CD4-positive, alpha-beta memory T cell (primary cell): Measurements from ENCODE around the gene FMN1. TPM values are rescaled to one million over a fixed set of nuclear protein-coding genes. Genes with fewer than 3 reads are reported as not detected.
A peak's percentile ranks its signal among the peaks of the same experiment; 100 is the strongest.

Source experiments
- CTCF ChIA-PET: fragments of 350-600 bp; sonication (Branson Sonifier 250); formaldehyde crosslinking; loops from one replicate; lab custom pipeline; 2021; ENCODE audit warnings: inconsistent platforms; ENCODE audit not compliant: partially characterized antibody; lab: Charles Lee
- POLR2A ChIA-PET: fragments of 350-600 bp; sonication (Branson Sonifier 250); formaldehyde crosslinking; loops from one replicate; lab custom pipeline; 2021; ENCODE audit not compliant: partially characterized antibody; lab: Charles Lee
- DNase-seq, 5 donors: peaks; one replicate each; pipeline versions ENCODE4 v3.0.0 to v3.0.0-alpha.2; 2020 to 2022; ENCODE audit warnings: mixed read lengths in 1 of 5
- H3K27ac ChIP-seq: one replicate; pipeline ENCODE4 v1.7.0; 2013; ENCODE audit warnings: low read depth, low read length
- H3K27me3 ChIP-seq: 2 replicates; pipeline ENCODE4 v1.7.0; 2013; ENCODE audit warnings: mild to moderate bottlenecking, low read length, moderate library complexity; ENCODE audit not compliant: insufficient read depth
- H3K36me3 ChIP-seq: 2 replicates; pipeline ENCODE4 v1.7.0; 2013; ENCODE audit warnings: mild to moderate bottlenecking, low read length, moderate library complexity; ENCODE audit not compliant: insufficient read depth
- H3K4me1 ChIP-seq: 2 replicates; pipeline ENCODE4 v1.7.0; 2013; ENCODE audit warnings: mild to moderate bottlenecking, low read length, moderate library complexity; ENCODE audit not compliant: insufficient read depth
- H3K4me3 ChIP-seq, 2 donors: one replicate each; pipeline ENCODE4 v1.7.0; 2013; ENCODE audit warnings: low read length in 2 of 2, mild to moderate bottlenecking in 1 of 2
- H3K9me3 ChIP-seq, 2 donors: one replicate each; pipeline ENCODE4 v1.7.0; 2013; ENCODE audit warnings: low read length in 2 of 2, control low read depth in 1 of 2; ENCODE audit not compliant: control insufficient read depth in 1 of 2
- H3K27ac Mint-ChIP-seq, 7 donors: one replicate each; pipeline ENCODE4 v1.8.0; 2020 to 2021; ENCODE audit warnings: mixed read lengths in 7 of 7, mild to moderate bottlenecking in 6 of 7, inconsistent platforms in 3 of 7, moderate library complexity in 3 of 7
- H3K27me3 Mint-ChIP-seq, 2 donors: one replicate each; pipeline ENCODE4 v1.8.0; 2020 to 2021; ENCODE audit warnings: mixed read lengths in 2 of 2
- H3K36me3 Mint-ChIP-seq, 2 donors: one replicate each; pipeline ENCODE4 v1.8.0; 2020 to 2021; ENCODE audit warnings: mixed read lengths in 2 of 2, inconsistent platforms in 1 of 2, mild to moderate bottlenecking in 1 of 2
- H3K4me1 Mint-ChIP-seq, 4 donors: one replicate each; pipeline ENCODE4 v1.8.0; 2020 to 2021; ENCODE audit warnings: mixed read lengths in 4 of 4, mild to moderate bottlenecking in 1 of 4
- H3K4me3 Mint-ChIP-seq, 8 donors: one replicate each; pipeline ENCODE4 v1.8.0; 2020 to 2021; ENCODE audit warnings: mixed read lengths in 8 of 8, mild to moderate bottlenecking in 7 of 8, moderate library complexity in 6 of 8, inconsistent platforms in 3 of 8
- H3K9me3 Mint-ChIP-seq, 8 donors: one replicate each; pipeline ENCODE4 v1.8.0; 2020 to 2021; ENCODE audit warnings: mixed read lengths in 8 of 8, mild to moderate bottlenecking in 5 of 8, inconsistent platforms in 3 of 8, moderate library complexity in 1 of 8
- intact Hi-C: fragments of 100-400 bp; cut with micrococcal nuclease; formaldehyde crosslinking; loops from one replicate; pipeline ENCODE4 v1.15.1; 2023
- polyA plus RNA-seq, 2 donors: library from polyadenylated mRNA; unstranded; fragments of 300-500 nt; fragmentation: Illumina TruSeq; gene quantifications; one replicate each; pipeline ENCODE4 v1.2.3, GENCODE V29; 2021
- total RNA-seq, 2 experiments: library from RNA; stranded (reverse); gene quantifications; one replicate each; pipeline ENCODE4 v1.2.3, GENCODE V29; 2021

Gene FMN1
- total and polyA plus RNA-seq, 4 experiments from 2014 or later, result 0.02 to 0.84 (median 0.38) TPM

DNA sequence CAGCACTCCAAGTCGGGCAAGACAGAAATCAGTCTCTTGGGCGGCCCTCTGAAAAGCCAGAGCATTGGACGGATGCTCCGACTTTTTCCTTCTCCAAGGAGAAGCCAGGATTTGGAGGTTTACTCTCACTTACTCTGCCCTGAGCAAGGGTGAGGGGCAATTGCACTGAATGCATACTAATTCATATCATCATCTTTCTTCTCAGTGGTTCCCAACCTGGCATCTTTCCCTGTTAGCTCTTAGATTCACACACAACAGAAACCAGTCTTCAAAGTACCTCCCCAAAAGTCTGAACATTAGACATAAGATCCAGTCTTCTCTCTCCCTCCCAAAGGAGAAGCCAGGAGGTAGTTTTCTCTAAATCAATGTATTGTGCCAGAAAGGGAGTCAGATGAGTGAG lies 257.5 kb downstream of the FMN1 start:
- Histone ChIP-seq H3K27me3 (no peaks in the 10 kb centered on the region), H3K4me1 (no peaks in the 10 kb centered on the region), H3K4me3 (no peak overlapping the region), H3K36me3 (no peaks in the 10 kb centered on the region), H3K9me3 (no peaks in the 10 kb centered on the region), H3K27ac (no peak overlapping the region)
- Mint-ChIP-seq H3K27ac (no peak overlapping the region), H3K27me3 (peaks cover 5 to 9% of the 10 kb centered on the region in 2 donors), H3K36me3 (peaks cover 0 to 3% of the 10 kb centered on the region in 2 donors), H3K4me3 (no peak overlapping the region), H3K9me3 (peaks cover 0 to 14% (median 6%) of the 10 kb centered on the region in 8 donors), H3K4me1 (no peaks in the 10 kb centered on the region)
- ChIA-PET CTCF (no interaction called here), POLR2A (no interaction called here)
- intact Hi-C loops, result no loop called here
- DNase-seq, result no peak

DNA sequence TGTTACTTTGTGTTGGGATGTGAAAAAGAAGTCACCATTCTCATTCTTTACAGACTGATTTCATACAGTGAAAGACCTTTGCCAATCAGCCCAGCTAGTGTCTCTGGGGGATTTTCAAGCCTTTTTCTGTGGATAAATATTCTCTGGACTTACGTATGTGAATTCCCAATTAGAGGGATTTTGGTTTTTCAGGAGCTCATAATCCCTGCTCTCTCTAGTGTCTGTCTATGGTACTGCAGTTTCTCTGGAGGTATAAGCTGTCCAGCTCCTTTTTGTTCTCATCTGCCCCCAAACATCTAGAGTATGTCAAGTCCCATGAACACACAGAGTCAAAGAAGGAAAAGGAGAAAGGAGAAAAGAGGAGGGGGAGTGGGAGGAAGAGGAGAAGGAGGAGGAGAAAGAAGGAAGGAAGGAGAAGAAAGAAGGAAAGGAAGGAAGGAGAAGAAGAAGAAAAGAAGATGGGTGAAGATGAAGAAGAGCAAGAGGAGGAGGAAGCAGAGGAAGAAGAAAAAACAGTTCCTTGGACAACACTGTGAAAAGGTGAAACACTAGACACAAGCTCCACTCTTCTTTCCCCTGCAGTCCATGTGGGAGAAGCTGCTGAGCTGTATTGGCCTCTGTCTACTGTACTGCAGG lies 258.1 kb downstream of the FMN1 start:
- H3K9me3 Mint-ChIP-seq, result peaks cover 0 to 14% (median 6%) of the 10 kb centered on the region in 8 donors
- intact Hi-C loops, result no loop called here
- Histone ChIP-seq H3K36me3 (no peaks in the 10 kb centered on the region), H3K27ac (no peak overlapping the region), H3K4me1 (no peaks in the 10 kb centered on the region), H3K9me3 (no peaks in the 10 kb centered on the region), H3K4me3 (no peak overlapping the region), H3K27me3 (no peaks in the 10 kb centered on the region)
- POLR2A ChIA-PET, result no interaction called here
- peaks cover 5 to 9% of the 10 kb centered on the region in 2 donors for H3K27me3 Mint-ChIP-seq
- H3K4me1 Mint-ChIP-seq, result no peaks in the 10 kb centered on the region
- no peak overlapping the region for H3K27ac Mint-ChIP-seq
- no peak overlapping the region for H3K4me3 Mint-ChIP-seq
- peaks cover 0 to 3% of the 10 kb centered on the region in 2 donors for H3K36me3 Mint-ChIP-seq
- no peak for DNase-seq
- CTCF ChIA-PET, result no interaction called here

GRCh38 chr15:32935139-32935538 lies 259.4 kb downstream of the FMN1 start:
- no peaks in the 10 kb centered on the region for H3K36me3 ChIP-seq
- CTCF ChIA-PET, result no interaction called here
- H3K27me3 ChIP-seq, result no peaks in the 10 kb centered on the region
- POLR2A ChIA-PET, result no interaction called here
- Mint-ChIP-seq H3K4me3 (no peak overlapping the region), H3K27ac (no peak overlapping the region), H3K36me3 (peaks cover 0 to 3% of the 10 kb centered on the region in 2 donors), H3K9me3 (peaks cover 0 to 14% (median 5%) of the 10 kb centered on the region in 8 donors), H3K4me1 (no peaks in the 10 kb centered on the region), H3K27me3 (peaks cover 4 to 9% of the 10 kb centered on the region in 2 donors)
- H3K4me1 ChIP-seq, result no peaks in the 10 kb centered on the region
- no peak overlapping the region for H3K27ac ChIP-seq
- no peak overlapping the region for H3K4me3 ChIP-seq
- intact Hi-C loops, result no loop called here
- no peak for DNase-seq
- H3K9me3 ChIP-seq, result no peaks in the 10 kb centered on the region

GRCh38 chr15:32933236-32933635 lies 261.3 kb downstream of the FMN1 start:
- CTCF ChIA-PET, result no interaction called here
- peaks cover 2 to 9% of the 10 kb centered on the region in 2 donors for H3K27me3 Mint-ChIP-seq
- Histone ChIP-seq H3K27ac (no peak overlapping the region), H3K36me3 (no peaks in the 10 kb centered on the region), H3K4me1 (no peaks in the 10 kb centered on the region), H3K9me3 (no peaks in the 10 kb centered on the region), H3K4me3 (no peak overlapping the region), H3K27me3 (no peaks in the 10 kb centered on the region)
- no peaks in the 10 kb centered on the region for H3K4me1 Mint-ChIP-seq
- no peak overlapping the region for H3K4me3 Mint-ChIP-seq
- POLR2A ChIA-PET, result no interaction called here
- H3K27ac Mint-ChIP-seq, result peak overlapping the region in 1 of 7 donors; percentile 20
- peaks cover 0 to 14% (median 5%) of the 10 kb centered on the region in 8 donors for H3K9me3 Mint-ChIP-seq
- intact Hi-C loops, result no loop called here
- peaks cover 0 to 3% of the 10 kb centered on the region in 2 donors for H3K36me3 Mint-ChIP-seq
- no peak for DNase-seq

DNA sequence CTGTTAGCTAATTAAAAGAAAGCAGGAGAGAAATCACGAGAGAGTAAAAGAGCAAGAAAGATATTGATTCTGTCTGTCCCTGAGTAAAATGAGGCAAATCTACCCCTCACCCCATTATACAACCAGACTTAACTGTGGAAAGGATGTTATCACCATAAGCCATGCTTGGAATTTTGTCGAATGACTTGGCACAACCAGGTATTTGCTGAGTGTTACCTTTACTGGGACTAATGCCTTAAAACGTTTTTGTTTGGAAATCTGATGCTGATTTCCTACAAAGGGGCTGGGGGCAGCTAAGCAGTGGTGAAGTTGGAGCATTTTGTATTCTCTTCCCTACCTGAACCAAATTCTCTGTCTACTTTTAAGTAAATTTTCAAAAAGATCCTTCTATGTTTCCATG lies 265.6 kb downstream of the FMN1 start:
- Mint-ChIP-seq H3K4me3 (no peak overlapping the region), H3K4me1 (no peaks in the 10 kb centered on the region), H3K27ac (no peak overlapping the region), H3K27me3 (no peaks in the 10 kb centered on the region), H3K9me3 (no peaks in the 10 kb centered on the region), H3K36me3 (no peaks in the 10 kb centered on the region)
- intact Hi-C loops, result no loop called here
- no peak for DNase-seq
- Histone ChIP-seq H3K27ac (no peak overlapping the region), H3K36me3 (no peaks in the 10 kb centered on the region), H3K4me3 (no peak overlapping the region), H3K27me3 (no peaks in the 10 kb centered on the region), H3K9me3 (no peaks in the 10 kb centered on the region), H3K4me1 (no peaks in the 10 kb centered on the region)
- ChIA-PET CTCF (no interaction called here), POLR2A (no interaction called here)

GRCh38 chr15:32927124-32927523 lies 267.4 kb downstream of the FMN1 start:
- no peaks in the 10 kb centered on the region for H3K4me1 Mint-ChIP-seq
- no peaks in the 10 kb centered on the region for H3K9me3 ChIP-seq
- POLR2A ChIA-PET, result no interaction called here

DNA sequence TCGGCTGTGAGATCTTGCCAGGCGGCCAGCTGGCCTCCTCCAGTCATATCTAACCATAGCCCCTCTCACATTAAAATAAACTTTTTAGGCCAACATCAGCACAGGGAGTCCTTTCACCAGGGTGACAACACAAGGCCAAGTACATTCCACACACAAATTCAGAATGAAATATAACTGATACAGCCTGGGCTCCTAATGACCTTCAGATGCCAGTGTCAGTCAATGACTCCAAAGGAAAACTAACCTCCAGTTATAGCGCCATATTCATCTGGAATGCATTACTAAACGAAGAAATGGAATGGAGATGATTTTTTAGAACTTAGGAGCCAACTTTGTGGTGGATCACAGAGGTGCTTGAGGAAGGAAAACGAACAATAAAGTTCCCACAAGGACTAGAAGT lies 271.3 kb downstream of the FMN1 start:
- Mint-ChIP-seq H3K4me1 (no peaks in the 10 kb centered on the region), H3K9me3 (no peaks in the 10 kb centered on the region), H3K4me3 (no peak overlapping the region), H3K27me3 (no peaks in the 10 kb centered on the region), H3K27ac (no peak overlapping the region), H3K36me3 (no peaks in the 10 kb centered on the region)
- DNase-seq, result no peak
- H3K9me3 ChIP-seq, result no peaks in the 10 kb centered on the region
- no peak overlapping the region for H3K27ac ChIP-seq
- no peaks in the 10 kb centered on the region for H3K4me1 ChIP-seq
- H3K36me3 ChIP-seq, result no peaks in the 10 kb centered on the region
- no peaks in the 10 kb centered on the region for H3K27me3 ChIP-seq
- ChIA-PET CTCF (no interaction called here), POLR2A (no interaction called here)
- no peak overlapping the region for H3K4me3 ChIP-seq
- intact Hi-C loops, result no loop called here

More at GRCh38 chr15:32927124-32927523, 267.4 kb downstream of the FMN1 start:
- Histone ChIP-seq H3K4me3 (no peak overlapping the region), H3K4me1 (no peaks in the 10 kb centered on the region), H3K27ac (no peak overlapping the region), H3K27me3 (no peaks in the 10 kb centered on the region), H3K36me3 (no peaks in the 10 kb centered on the region)
- H3K27ac Mint-ChIP-seq, result no peak overlapping the region
- CTCF ChIA-PET, result no interaction called here
- no peaks in the 10 kb centered on the region for H3K36me3 Mint-ChIP-seq
- no peaks in the 10 kb centered on the region for H3K27me3 Mint-ChIP-seq
- no peaks in the 10 kb centered on the region for H3K9me3 Mint-ChIP-seq
- DNase-seq, result no peak
- H3K4me3 Mint-ChIP-seq, result no peak overlapping the region
- intact Hi-C loops, result no loop called here
